ENCODE measurements around the gene CDKL2.
A peak's percentile ranks its signal among the peaks of the same experiment; 100 is the strongest.
"Not testable (repeated sequence)": the region's sequence is repeated elsewhere in the genome, so short reads cannot be mapped to it uniquely, and the experiment has no call there.

Gene CDKL2

GRCh38 chr4:75672461-75673026, 42.2 kb upstream of the CDKL2 start:
- peak; percentile 67 for DNase-seq (ENCODE audit: low spot score)
- in situ Hi-C loops (cut with MboI; ENCODE audit: low sequenced_read_pairs, unreplicated experiment): no loop called here
- no peak for TF ChIP-seq CTCF (IDR thresholded peaks at IDR 0.05; ENCODE audit: borderline replicate concordance, control extremely low read depth, extremely low read depth, insufficient read depth, missing control alignments)

DNA sequence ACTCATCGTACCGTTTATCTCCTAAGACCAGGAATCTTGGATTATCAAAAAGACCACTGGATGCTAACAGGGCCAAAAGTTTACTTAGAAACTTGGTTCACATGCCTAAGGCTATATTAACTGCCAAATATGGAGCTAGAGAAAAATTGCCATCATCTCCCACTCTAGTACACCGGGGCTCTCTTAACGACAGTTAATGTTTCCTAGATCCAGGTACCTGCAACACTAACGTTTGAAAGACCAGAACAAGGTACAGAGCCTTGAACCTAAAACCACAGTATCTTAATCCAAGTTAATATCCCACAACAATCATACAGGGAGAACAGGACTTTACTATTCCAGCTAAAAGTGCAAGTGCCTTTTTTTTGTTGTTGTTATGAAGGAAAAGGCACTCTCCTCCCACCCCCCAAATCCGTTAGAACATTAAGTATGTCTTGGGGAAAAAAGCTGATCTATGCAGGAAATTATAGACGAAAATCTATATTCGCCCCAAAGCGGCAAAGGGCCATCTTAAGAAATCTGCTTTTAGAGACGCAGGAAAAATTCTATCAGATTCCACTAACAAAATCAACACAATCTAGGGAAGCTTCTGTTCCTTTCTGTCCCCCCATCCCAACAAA, 41.6 kb upstream of the CDKL2 start:
- in situ Hi-C loops (cut with MboI; ENCODE audit: low sequenced_read_pairs, unreplicated experiment): no loop called here
- no peak for TF ChIP-seq CTCF (IDR thresholded peaks at IDR 0.05; ENCODE audit: borderline replicate concordance, control extremely low read depth, extremely low read depth, insufficient read depth, missing control alignments)
- DNase-seq (ENCODE audit: low spot score): no peak

DNA sequence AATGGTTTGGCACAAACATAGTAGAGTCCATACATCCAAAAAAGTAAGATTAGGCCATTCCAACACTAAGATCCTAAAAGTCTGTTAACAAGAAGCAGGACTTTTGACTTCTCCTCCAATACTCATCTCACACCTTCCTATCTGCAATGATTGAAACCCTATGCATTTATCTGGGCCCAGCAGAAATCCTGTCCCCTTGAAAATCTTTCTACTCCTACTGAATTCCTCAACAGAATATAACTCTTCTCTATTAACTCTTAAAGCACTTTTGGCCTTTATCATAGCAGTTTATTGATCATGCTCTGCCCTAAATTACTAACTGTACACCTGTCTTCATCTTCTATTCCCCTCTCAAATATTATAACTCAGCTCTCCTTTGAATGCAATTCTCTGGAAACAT, 38.3 kb upstream of the CDKL2 start:
- DNase-seq (ENCODE audit: low spot score): no peak
- in situ Hi-C loops (cut with MboI; ENCODE audit: low sequenced_read_pairs, unreplicated experiment): no loop called here
- TF ChIP-seq CTCF (IDR thresholded peaks at IDR 0.05; ENCODE audit: borderline replicate concordance, control extremely low read depth, extremely low read depth, insufficient read depth, missing control alignments): no peak

DNA sequence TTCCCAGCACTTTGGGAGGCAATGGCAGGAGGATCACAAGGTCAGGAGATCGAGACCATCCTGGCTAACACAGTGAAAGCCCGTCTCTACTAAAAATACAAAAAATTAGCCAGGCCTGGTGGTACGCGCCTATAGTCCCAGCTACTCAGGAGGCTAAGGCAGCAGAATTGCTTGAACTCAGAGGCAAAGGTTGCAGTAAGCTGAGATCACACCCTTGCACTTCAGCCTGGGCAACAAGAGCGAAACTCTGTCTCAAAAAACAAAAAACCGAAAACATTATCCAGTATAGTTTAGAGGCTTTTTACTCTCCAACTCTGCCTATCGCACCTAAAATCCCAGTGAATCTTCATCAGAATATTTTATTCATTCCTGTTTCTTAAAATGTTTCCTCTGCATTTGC, 37.3 kb upstream of the CDKL2 start:
- in situ Hi-C loops (cut with MboI; ENCODE audit: low sequenced_read_pairs, unreplicated experiment); DNase-seq (ENCODE audit: low spot score): not testable (repeated sequence)

- no peak for DNase-seq (ENCODE audit: low spot score)
- no peak for TF ChIP-seq CTCF (IDR thresholded peaks at IDR 0.05; ENCODE audit: borderline replicate concordance, control extremely low read depth, extremely low read depth, insufficient read depth, missing control alignments)
- in situ Hi-C loops (cut with MboI; ENCODE audit: low sequenced_read_pairs, unreplicated experiment): no loop called here
Observed at GRCh38 chr4:75666299-75666698, 36.0 kb upstream of the CDKL2 start.

DNA sequence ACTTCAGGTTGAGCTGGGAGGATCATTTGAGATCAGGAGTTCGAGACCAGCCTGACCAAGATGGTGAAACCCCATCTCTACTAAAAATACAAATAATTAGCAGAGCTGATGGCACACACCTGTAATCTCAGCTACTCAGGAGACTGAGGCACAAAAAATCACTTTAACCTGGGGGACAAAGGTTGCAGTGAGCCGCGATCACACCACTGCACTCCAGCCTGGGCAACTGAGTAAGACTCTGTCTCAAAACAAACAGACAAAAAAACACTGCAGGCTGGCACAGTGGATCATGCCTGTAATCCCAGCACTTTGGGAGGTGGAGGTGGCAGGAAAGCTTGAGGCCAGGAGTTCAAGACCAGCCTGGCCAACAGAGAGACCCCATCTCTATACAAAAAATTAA, 34.3 kb upstream of the CDKL2 start:
- DNase-seq (ENCODE audit: low spot score); in situ Hi-C loops (cut with MboI; ENCODE audit: low sequenced_read_pairs, unreplicated experiment): not testable (repeated sequence)

GRCh38 chr4:75662626-75663025, 32.3 kb upstream of the CDKL2 start:
- no peak for TF ChIP-seq CTCF (IDR thresholded peaks at IDR 0.05; ENCODE audit: borderline replicate concordance, control extremely low read depth, extremely low read depth, insufficient read depth, missing control alignments)
- in situ Hi-C loops (cut with MboI; ENCODE audit: low sequenced_read_pairs, unreplicated experiment): no loop called here
- no peak for DNase-seq (ENCODE audit: low spot score)

GRCh38 chr4:75660491-75660890, 30.2 kb upstream of the CDKL2 start:
- DNase-seq (ENCODE audit: low spot score): no peak
- no peak for TF ChIP-seq CTCF (IDR thresholded peaks at IDR 0.05; ENCODE audit: borderline replicate concordance, control extremely low read depth, extremely low read depth, insufficient read depth, missing control alignments)
- in situ Hi-C loops (cut with MboI; ENCODE audit: low sequenced_read_pairs, unreplicated experiment): no loop called here
